ENCODE results near the gene ZNF350. TPM values are rescaled to one million over a fixed set of nuclear protein-coding genes. Genes with fewer than 3 reads are reported as not detected.
"Not testable (repeated sequence)": the region's sequence is repeated elsewhere in the genome, so short reads cannot be mapped to it uniquely, and the experiment has no call there.

Gene ZNF350
- total RNA-seq, 6 donors from 2014 or later, result 3.1 to 29.3 (median 11.4) TPM

GRCh38 chr19:51970718-51971117, 15.9 kb downstream of the ZNF350 start:
- Histone ChIP-seq H3K4me3 (no peak overlapping the region), H3K27me3 (no peaks in the 10 kb centered on the region), H3K36me3 (peaks cover 56 to 93% (median 84%) of the 10 kb centered on the region in 4 donors), H3K4me1 (no peaks in the 10 kb centered on the region), H3K27ac (no peak overlapping the region), H3K9me3 (peaks cover 98 to 100% (median 99%) of the 10 kb centered on the region in 4 donors)
- ATAC-seq (ENCODE audit: low FRiP score in 2 of 2) (no peak), DNase-seq (no peak)
- no peak for TF ChIP-seq CTCF (IDR thresholded peaks at IDR 0.05)
- TF ChIP-seq EP300 (IDR thresholded peaks at IDR 0.05), result no peak
- no peak for TF ChIP-seq POLR2A (IDR thresholded peaks at IDR 0.05)
- no peak for TF ChIP-seq POLR2AphosphoS5 (IDR thresholded peaks at IDR 0.05)
- 96 to 97% methylated on average over 1 of the region's 1 CpG for WGBS, 2 donors

GRCh38 chr19:51965583-51965982, 21.1 kb downstream of the ZNF350 start:
- ATAC-seq (ENCODE audit: low FRiP score in 2 of 2), result no peak
- TF ChIP-seq CTCF (IDR thresholded peaks at IDR 0.05), result no peak
- TF ChIP-seq EP300 (IDR thresholded peaks at IDR 0.05), result no peak
- TF ChIP-seq POLR2A (IDR thresholded peaks at IDR 0.05), result no peak
- TF ChIP-seq POLR2AphosphoS5 (IDR thresholded peaks at IDR 0.05), result no peak
- Histone ChIP-seq H3K4me1 (no peaks in the 10 kb centered on the region), H3K4me3 (no peak overlapping the region), H3K27me3 (no peaks in the 10 kb centered on the region), H3K27ac (no peak overlapping the region), H3K36me3 (peaks cover 44 to 70% (median 60%) of the 10 kb centered on the region in 4 donors), H3K9me3 (peaks cover 85 to 100% (median 98%) of the 10 kb centered on the region in 4 donors)
- 97 to 100% methylated on average over 5 of the region's 5 CpGs for WGBS, 2 donors
- DNase-seq, result no peak

- WGBS, 2 donors, result 37 to 42% methylated on average over 5 to 7 of the region's 7 CpGs
- not testable (repeated sequence) for DNase-seq; H3K27ac ChIP-seq; H3K27me3 ChIP-seq; ATAC-seq (ENCODE audit: low FRiP score in 2 of 2); H3K4me1 ChIP-seq; H3K4me3 ChIP-seq
- Histone ChIP-seq H3K36me3 (peaks cover 7 to 22% (median 16%) of the 10 kb centered on the region in 4 donors), H3K9me3 (peaks cover 39 to 99% (median 78%) of the 10 kb centered on the region in 4 donors)
These were observed 25.9 kb downstream of the ZNF350 start for GRCh38 chr19:51960621-51961233.

GRCh38 chr19:51959791-51960190, 26.8 kb downstream of the ZNF350 start:
- no peak for ATAC-seq (ENCODE audit: low FRiP score in 2 of 2)

GRCh38 chr19:51957846-51958245, 28.8 kb downstream of the ZNF350 start:
- not testable (repeated sequence) for H3K4me1 ChIP-seq; ATAC-seq (ENCODE audit: low FRiP score in 2 of 2); H3K36me3 ChIP-seq; DNase-seq; H3K4me3 ChIP-seq; H3K27ac ChIP-seq; H3K27me3 ChIP-seq
- 77 to 81% methylated on average over 4 of the region's 4 CpGs for WGBS, 2 donors
- H3K9me3 ChIP-seq, result peaks cover 16 to 87% (median 58%) of the 10 kb centered on the region in 4 donors

More at GRCh38 chr19:51959791-51960190, 26.8 kb downstream of the ZNF350 start:
- DNase-seq, result no peak
- Histone ChIP-seq H3K27me3 (no peaks in the 10 kb centered on the region), H3K4me3 (no peak overlapping the region), H3K4me1 (no peaks in the 10 kb centered on the region), H3K27ac (no peak overlapping the region), H3K9me3 (peaks cover 29 to 99% (median 71%) of the 10 kb centered on the region in 4 donors), H3K36me3 (peaks cover 0 to 13% (median 7%) of the 10 kb centered on the region in 4 donors)
- 69 to 77% methylated on average over 4 of the region's 4 CpGs for WGBS, 2 donors
- TF ChIP-seq POLR2A (IDR thresholded peaks at IDR 0.05), result no peak
- TF ChIP-seq EP300 (IDR thresholded peaks at IDR 0.05), result no peak
- no peak for TF ChIP-seq POLR2AphosphoS5 (IDR thresholded peaks at IDR 0.05)
- TF ChIP-seq CTCF (IDR thresholded peaks at IDR 0.05), result no peak

GRCh38 chr19:51948975-51949374, 37.7 kb downstream of the ZNF350 start:
- DNase-seq (peak in 1 of 2 donors; percentile 25), ATAC-seq (ENCODE audit: low FRiP score in 2 of 2) (no peak)
- 5 to 21% methylated on average over 16 to 25 of the region's 25 CpGs for WGBS, 2 donors
- Histone ChIP-seq H3K27ac (no peak overlapping the region), H3K36me3 (peaks cover 8 to 18% (median 15%) of the 10 kb centered on the region in 4 donors), H3K4me1 (no peaks in the 10 kb centered on the region), H3K27me3 (no peaks in the 10 kb centered on the region), H3K9me3 (peaks cover 54 to 85% (median 80%) of the 10 kb centered on the region in 4 donors), H3K4me3 (peak overlapping the region in 2 of 4 donors; percentile 11 to 32)
- no peak for TF ChIP-seq POLR2A (IDR thresholded peaks at IDR 0.05)
- no peak for TF ChIP-seq EP300 (IDR thresholded peaks at IDR 0.05)
- no peak for TF ChIP-seq POLR2AphosphoS5 (IDR thresholded peaks at IDR 0.05)
- no peak for TF ChIP-seq CTCF (IDR thresholded peaks at IDR 0.05)

All from upper lobe of left lung (tissue), 6 donors.